Endodermal cell (in vitro differentiated cells): Measurements from ENCODE around the gene CECR2. TPM values are rescaled to one million over a fixed set of nuclear protein-coding genes. Genes with fewer than 3 reads are reported as not detected.
A peak's percentile ranks its signal among the peaks of the same experiment; 100 is the strongest.

ENCODE experiments used
- DNase-seq: peaks from one replicate; pipeline ENCODE4 v3.0.0-alpha.2; 2017
- H3K27ac ChIP-seq: 2 replicates; pipeline ENCODE4 v1.5.1; 2013; ENCODE audit warnings: mild to moderate bottlenecking, low read depth, low read length, moderate library complexity
- H3K27me3 ChIP-seq: 2 replicates; pipeline ENCODE4 v1.6.1; 2013; ENCODE audit warnings: mild to moderate bottlenecking, low read length, moderate library complexity; ENCODE audit not compliant: insufficient read depth, control insufficient read depth, poor library complexity, severe bottlenecking
- H3K36me3 ChIP-seq: 2 replicates; pipeline ENCODE4 v1.7.0; 2013; ENCODE audit warnings: mild to moderate bottlenecking, low read length, moderate library complexity; ENCODE audit not compliant: control insufficient read depth, insufficient read depth
- H3K4me1 ChIP-seq: one replicate; pipeline ENCODE4 v1.7.0; 2013; ENCODE audit warnings: low read length; ENCODE audit not compliant: control insufficient read depth, insufficient read depth
- H3K4me3 ChIP-seq: 2 replicates; pipeline ENCODE4 v1.5.1; 2013; ENCODE audit warnings: mild to moderate bottlenecking, low read length, moderate library complexity
- H3K9ac ChIP-seq: 2 replicates; pipeline ENCODE4 v1.6.1; 2013; ENCODE audit warnings: mild to moderate bottlenecking, low read length, moderate library complexity; ENCODE audit not compliant: poor library complexity, severe bottlenecking; ENCODE audit errors: extremely low read depth
- H3K9me3 ChIP-seq: 2 replicates; pipeline ENCODE4 v1.6.1; 2013; ENCODE audit warnings: mild to moderate bottlenecking, low read length, moderate library complexity; ENCODE audit not compliant: control insufficient read depth
- H3K27ac Mint-ChIP-seq: 2 replicates; pipeline ENCODE4 v1.8.0; 2020; ENCODE audit warnings: mixed read lengths
- H3K27me3 Mint-ChIP-seq: 2 replicates; pipeline ENCODE4 v1.8.0; 2021; ENCODE audit warnings: mild to moderate bottlenecking, mixed read lengths; ENCODE audit not compliant: insufficient read depth
- H3K36me3 Mint-ChIP-seq: 2 replicates; pipeline ENCODE4 v1.8.0; 2020; ENCODE audit warnings: low read depth, mixed read lengths
- H3K4me1 Mint-ChIP-seq: 2 replicates; pipeline ENCODE4 v1.8.0; 2020; ENCODE audit warnings: mixed read lengths
- H3K4me3 Mint-ChIP-seq: 2 replicates; pipeline ENCODE4 v1.8.0; 2020; ENCODE audit warnings: mild to moderate bottlenecking, moderate library complexity, mixed read lengths
- H3K9me3 Mint-ChIP-seq: 2 replicates; pipeline ENCODE4 v1.8.0; 2020; ENCODE audit warnings: mild to moderate bottlenecking, mixed read lengths
- CTCF ChIP-seq: fragments of 200-600 bp; sonication (generic); conservative IDR thresholded peaks from 2 replicates; pipeline ENCODE4 v1.5.0; 2021; ENCODE audit warnings: antibody characterized with exemption, mild to moderate bottlenecking
- WGBS, 2 experiments: methylation state at CpG; one replicate each; pipeline versions ENCODE4 v1.1.5 to v1.1.7; 2013; ENCODE audit warnings: missing lambda C conversion rate in 2 of 2, mixed read lengths in 1 of 2; ENCODE audit not compliant: insufficient coverage in 1 of 2, insufficient read length in 1 of 2; 5-methylcytosine and 5-hydroxymethylcytosine counted together
- total RNA-seq, 2 donors: library from RNA; stranded (reverse); fragmentation: NEBNext Ultra II Directional in 1 of 2; extraction: Animal tissue kit (Norgen Biotek cat#: 25700) in 1 of 2; gene quantifications; 2 replicates in 1 of 2; 3 replicates in 1 of 2; pipeline ENCODE4 v1.2.1, GENCODE V29; 2021

Gene CECR2
- total RNA-seq, 2 donors from 2014 or later, result 98.9 to 105 TPM

- 94 to 96% methylated on average over 8 to 10 of the region's 10 CpGs for WGBS, 2 experiments
- Histone ChIP-seq H3K4me3 (no peak overlapping the region), H3K27me3 (no peaks in the 10 kb centered on the region), H3K27ac (no peak overlapping the region), H3K9ac (no peak overlapping the region), H3K9me3 (no peaks in the 10 kb centered on the region), H3K36me3 (peaks cover 53% of the 10 kb centered on the region), H3K4me1 (no peaks in the 10 kb centered on the region)
- no peak for TF ChIP-seq CTCF
- no peaks in the 10 kb centered on the region for H3K9me3 Mint-ChIP-seq
- H3K4me1 Mint-ChIP-seq, result peaks cover 6% of the 10 kb centered on the region
- no peaks in the 10 kb centered on the region for H3K27me3 Mint-ChIP-seq
- H3K4me3 Mint-ChIP-seq, result no peak overlapping the region
- H3K36me3 Mint-ChIP-seq, result peaks cover 60% of the 10 kb centered on the region
- DNase-seq, result no peak
- H3K27ac Mint-ChIP-seq, result peak overlapping the region; percentile 14
These were observed 220.6 kb downstream of the CECR2 start for GRCh38 chr22:17589810-17590375.

- Mint-ChIP-seq H3K4me3 (no peak overlapping the region), H3K4me1 (peaks cover 6% of the 10 kb centered on the region), H3K27ac (peak overlapping the region; percentile 14), H3K36me3 (peaks cover 67% of the 10 kb centered on the region), H3K9me3 (no peaks in the 10 kb centered on the region), H3K27me3 (no peaks in the 10 kb centered on the region)
- no peak for TF ChIP-seq CTCF
- no peaks in the 10 kb centered on the region for H3K9me3 ChIP-seq
- no peak overlapping the region for H3K9ac ChIP-seq
- no peak overlapping the region for H3K4me3 ChIP-seq
- DNase-seq, result no peak
- peaks cover 60% of the 10 kb centered on the region for H3K36me3 ChIP-seq
- no peak overlapping the region for H3K27ac ChIP-seq
- no peaks in the 10 kb centered on the region for H3K27me3 ChIP-seq
- WGBS, 2 experiments, result 92 to 97% methylated on average over 2 to 5 of the region's 5 CpGs
- no peaks in the 10 kb centered on the region for H3K4me1 ChIP-seq
These were observed 221.3 kb downstream of the CECR2 start for GRCh38 chr22:17590586-17590985.

- Mint-ChIP-seq H3K9me3 (peaks cover 10% of the 10 kb centered on the region), H3K27ac (no peak overlapping the region), H3K36me3 (peaks cover 82% of the 10 kb centered on the region), H3K27me3 (no peaks in the 10 kb centered on the region), H3K4me1 (peaks cover 6% of the 10 kb centered on the region), H3K4me3 (no peak overlapping the region)
- whole genome bisulfite sequencing, 2 experiments, result 93 to 94% methylated on average over 4 to 5 of the region's 5 CpGs
- Histone ChIP-seq H3K9me3 (peaks cover 12% of the 10 kb centered on the region), H3K9ac (no peak overlapping the region), H3K27me3 (no peaks in the 10 kb centered on the region), H3K36me3 (peaks cover 74% of the 10 kb centered on the region), H3K4me3 (no peak overlapping the region), H3K4me1 (no peaks in the 10 kb centered on the region), H3K27ac (no peak overlapping the region)
- TF ChIP-seq CTCF, result no peak
- no peak for DNase-seq
These were observed 222.9 kb downstream of the CECR2 start for GRCh38 chr22:17592201-17592600.
